ENCODE results near the gene SGK1. TPM values are rescaled to one million over a fixed set of nuclear protein-coding genes. Genes with fewer than 3 reads are reported as not detected.

Gene SGK1
- total RNA-seq, 1 experiment from 2014 or later = 42.6 TPM

DNA sequence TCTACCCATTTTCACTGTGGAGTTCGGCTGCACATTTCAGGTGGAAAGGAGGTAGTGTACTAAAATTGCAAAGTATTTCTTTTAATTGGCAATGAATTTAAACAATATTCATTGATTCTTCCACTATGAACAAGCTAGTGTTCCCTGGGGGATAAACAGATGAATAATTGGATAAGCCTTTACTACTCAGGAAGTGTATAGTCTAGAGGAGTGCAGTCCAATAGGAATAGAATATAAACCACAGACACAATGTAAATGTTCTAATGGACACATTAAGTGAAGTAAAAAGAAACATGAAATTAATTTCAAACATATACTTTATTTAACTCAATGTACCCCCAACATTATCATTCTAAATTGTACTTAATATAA, 28.7 kb downstream of the SGK1 start:
- H3K27ac Mint-ChIP-seq (ENCODE audit: unreplicated experiment) = no peak overlapping the region
- POLR2A ChIA-PET = no interaction called here

DNA sequence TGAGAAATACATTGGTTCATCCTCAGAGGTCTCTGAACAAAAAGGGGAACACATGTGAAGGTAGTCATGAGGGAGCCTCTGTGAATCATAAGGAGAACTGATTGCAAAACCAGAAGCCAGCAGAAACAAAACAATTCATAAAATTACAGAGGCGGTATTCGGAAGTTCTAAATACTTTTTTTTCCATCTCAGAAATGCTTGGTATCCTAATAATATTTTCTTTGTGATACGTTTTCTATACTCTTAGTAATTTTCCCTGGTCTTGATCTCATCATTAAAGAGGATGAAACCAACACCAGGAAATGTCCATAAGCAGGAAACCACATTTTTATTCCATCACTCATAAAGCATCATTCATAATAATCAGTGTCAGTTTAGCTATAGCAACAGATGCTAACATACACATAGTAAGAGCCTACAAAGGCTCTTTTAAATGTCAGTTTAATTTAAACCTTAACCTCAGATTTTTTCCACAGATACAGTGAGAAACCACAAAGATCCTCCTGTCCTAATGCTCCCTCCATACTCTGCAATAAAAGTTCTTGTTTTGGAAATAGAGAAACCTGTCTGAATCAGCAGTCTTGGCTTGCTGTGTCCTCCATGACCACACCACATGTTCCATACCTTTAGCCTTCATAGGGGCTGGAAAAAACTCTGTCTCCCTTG, 29.2 kb downstream of the SGK1 start:
- no peaks in the 10 kb centered on the region for H3K27me3 ChIP-seq (replicated peaks; ENCODE audit: control insufficient read depth, insufficient read depth, low read length)
- no peak overlapping the region for H3K4me3 Mint-ChIP-seq (ENCODE audit: unreplicated experiment)
- H3K4me3 ChIP-seq (ENCODE audit: low read depth, low read length) = no peak overlapping the region
- TF ChIP-seq, protein P1, sequence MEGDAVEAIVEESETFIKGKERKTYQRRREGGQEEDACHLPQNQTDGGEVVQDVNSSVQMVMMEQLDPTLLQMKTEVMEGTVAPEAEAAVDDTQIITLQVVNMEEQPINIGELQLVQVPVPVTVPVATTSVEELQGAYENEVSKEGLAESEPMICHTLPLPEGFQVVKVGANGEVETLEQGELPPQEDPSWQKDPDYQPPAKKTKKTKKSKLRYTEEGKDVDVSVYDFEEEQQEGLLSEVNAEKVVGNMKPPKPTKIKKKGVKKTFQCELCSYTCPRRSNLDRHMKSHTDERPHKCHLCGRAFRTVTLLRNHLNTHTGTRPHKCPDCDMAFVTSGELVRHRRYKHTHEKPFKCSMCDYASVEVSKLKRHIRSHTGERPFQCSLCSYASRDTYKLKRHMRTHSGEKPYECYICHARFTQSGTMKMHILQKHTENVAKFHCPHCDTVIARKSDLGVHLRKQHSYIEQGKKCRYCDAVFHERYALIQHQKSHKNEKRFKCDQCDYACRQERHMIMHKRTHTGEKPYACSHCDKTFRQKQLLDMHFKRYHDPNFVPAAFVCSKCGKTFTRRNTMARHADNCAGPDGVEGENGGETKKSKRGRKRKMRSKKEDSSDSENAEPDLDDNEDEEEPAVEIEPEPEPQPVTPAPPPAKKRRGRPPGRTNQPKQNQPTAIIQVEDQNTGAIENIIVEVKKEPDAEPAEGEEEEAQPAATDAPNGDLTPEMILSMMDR (IDR thresholded peaks at IDR 0.05; ENCODE audit: insufficient read depth in 1 of 2, low read depth in 1 of 2, low read length in 1 of 2, severe bottlenecking in 1 of 2, unreplicated experiment in 1 of 2) = no peak
- ChIA-PET CTCF (no interaction called here), POLR2A (no interaction called here)
- no peaks in the 10 kb centered on the region for H3K9me3 Mint-ChIP-seq (ENCODE audit: unreplicated experiment)
- intact Hi-C loops (cut with micrococcal nuclease; ENCODE audit: unreplicated experiment) = no loop called here
- no TSS peak for BruUV-seq (replicated peaks)
- no peaks in the 10 kb centered on the region for H3K9me3 ChIP-seq
- no peaks in the 10 kb centered on the region for H3K27me3 Mint-ChIP-seq (ENCODE audit: insufficient read depth, unreplicated experiment)
- H3K4me1 ChIP-seq = no peaks in the 10 kb centered on the region
- no peaks in the 10 kb centered on the region for H3K4me1 Mint-ChIP-seq (ENCODE audit: low read depth, unreplicated experiment)
- no peaks in the 10 kb centered on the region for H3K36me3 Mint-ChIP-seq (ENCODE audit: insufficient read depth, unreplicated experiment)
- DNase-seq = no peak
- no peaks in the 10 kb centered on the region for H3K36me3 ChIP-seq (ENCODE audit: control insufficient read depth, insufficient read depth, low read length)
- no peak overlapping the region for H3K27ac Mint-ChIP-seq (ENCODE audit: unreplicated experiment)

More for the DNA sequence above, 28.7 kb downstream of the SGK1 start:
- H3K4me1 Mint-ChIP-seq (ENCODE audit: low read depth, unreplicated experiment) = no peaks in the 10 kb centered on the region
- no peaks in the 10 kb centered on the region for H3K9me3 Mint-ChIP-seq (ENCODE audit: unreplicated experiment)
- Histone ChIP-seq H3K9me3 (no peaks in the 10 kb centered on the region), H3K27me3 (replicated peaks; ENCODE audit: control insufficient read depth, insufficient read depth, low read length) (no peaks in the 10 kb centered on the region), H3K4me3 (ENCODE audit: low read depth, low read length) (no peak overlapping the region), H3K4me1 (no peaks in the 10 kb centered on the region), H3K36me3 (ENCODE audit: control insufficient read depth, insufficient read depth, low read length) (no peaks in the 10 kb centered on the region)
- H3K4me3 Mint-ChIP-seq (ENCODE audit: unreplicated experiment) = no peak overlapping the region
- TF ChIP-seq, protein P1 (IDR thresholded peaks at IDR 0.05; ENCODE audit: insufficient read depth in 1 of 2, low read depth in 1 of 2, low read length in 1 of 2, severe bottlenecking in 1 of 2, unreplicated experiment in 1 of 2) = no peak
- no peak for DNase-seq
- no TSS peak for BruUV-seq (replicated peaks)
- no peaks in the 10 kb centered on the region for H3K36me3 Mint-ChIP-seq (ENCODE audit: insufficient read depth, unreplicated experiment)
- no peaks in the 10 kb centered on the region for H3K27me3 Mint-ChIP-seq (ENCODE audit: insufficient read depth, unreplicated experiment)
- CTCF ChIA-PET = no interaction called here
- intact Hi-C loops (cut with micrococcal nuclease; ENCODE audit: unreplicated experiment) = no loop called here

DNA sequence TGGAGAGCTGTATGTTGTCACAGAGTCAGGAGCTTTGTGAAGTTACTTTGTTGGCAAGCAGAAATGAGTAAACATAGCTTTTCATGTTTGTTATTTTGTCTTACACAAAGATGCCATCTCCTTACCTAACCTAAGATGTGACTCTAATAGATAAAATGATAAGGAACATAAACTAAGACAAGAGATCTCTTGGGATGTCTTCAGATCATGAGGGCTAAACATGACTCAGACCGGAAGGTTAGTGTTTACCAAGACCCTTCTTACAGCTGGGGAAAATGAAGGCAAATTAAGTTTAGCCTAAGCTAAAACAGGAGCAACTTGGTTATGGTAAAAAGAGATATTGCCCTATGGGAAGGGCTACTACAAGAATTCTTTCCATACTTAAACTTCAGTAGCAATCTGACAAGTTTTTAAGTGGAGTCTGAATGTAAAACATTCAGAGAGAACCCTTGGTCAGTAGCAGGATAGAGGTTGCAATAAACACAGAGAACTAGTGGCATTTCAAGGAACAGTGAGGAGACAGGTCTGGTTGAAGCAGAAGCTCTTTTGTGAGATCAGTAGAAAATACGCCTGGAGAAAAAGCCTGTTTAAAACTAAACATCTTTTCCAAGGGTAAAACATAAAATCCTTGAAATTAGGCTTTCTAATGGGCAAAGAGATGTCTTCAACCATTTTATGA, 29.9 kb downstream of the SGK1 start:
- POLR2A ChIA-PET = no interaction called here
- Mint-ChIP-seq H3K4me1 (ENCODE audit: low read depth, unreplicated experiment) (no peaks in the 10 kb centered on the region), H3K27me3 (ENCODE audit: insufficient read depth, unreplicated experiment) (no peaks in the 10 kb centered on the region), H3K27ac (ENCODE audit: unreplicated experiment) (no peak overlapping the region), H3K36me3 (ENCODE audit: insufficient read depth, unreplicated experiment) (no peaks in the 10 kb centered on the region), H3K4me3 (ENCODE audit: unreplicated experiment) (no peak overlapping the region), H3K9me3 (ENCODE audit: unreplicated experiment) (no peaks in the 10 kb centered on the region)
- Histone ChIP-seq H3K36me3 (ENCODE audit: control insufficient read depth, insufficient read depth, low read length) (no peaks in the 10 kb centered on the region), H3K27me3 (replicated peaks; ENCODE audit: control insufficient read depth, insufficient read depth, low read length) (no peaks in the 10 kb centered on the region), H3K4me1 (no peaks in the 10 kb centered on the region), H3K9me3 (no peaks in the 10 kb centered on the region), H3K4me3 (ENCODE audit: low read depth, low read length) (no peak overlapping the region)
- no peak for DNase-seq
- TF ChIP-seq, protein P1 (IDR thresholded peaks at IDR 0.05; ENCODE audit: insufficient read depth in 1 of 2, low read depth in 1 of 2, low read length in 1 of 2, severe bottlenecking in 1 of 2, unreplicated experiment in 1 of 2) = no peak
- intact Hi-C loops (cut with micrococcal nuclease; ENCODE audit: unreplicated experiment) = no loop called here
- CTCF ChIA-PET = no interaction called here
- no TSS peak for BruUV-seq (replicated peaks)

Data from Caco-2 (cell line).